ENCODE results near the gene THOC6. TPM values are rescaled to one million over a fixed set of nuclear protein-coding genes. Genes with fewer than 3 reads are reported as not detected.

The THOC6 gene
- total and polyA plus RNA-seq, 2 donors (not counting 1 experiment from before 2014, with no cell fraction given) = 28.5 to 52.2 TPM

DNA sequence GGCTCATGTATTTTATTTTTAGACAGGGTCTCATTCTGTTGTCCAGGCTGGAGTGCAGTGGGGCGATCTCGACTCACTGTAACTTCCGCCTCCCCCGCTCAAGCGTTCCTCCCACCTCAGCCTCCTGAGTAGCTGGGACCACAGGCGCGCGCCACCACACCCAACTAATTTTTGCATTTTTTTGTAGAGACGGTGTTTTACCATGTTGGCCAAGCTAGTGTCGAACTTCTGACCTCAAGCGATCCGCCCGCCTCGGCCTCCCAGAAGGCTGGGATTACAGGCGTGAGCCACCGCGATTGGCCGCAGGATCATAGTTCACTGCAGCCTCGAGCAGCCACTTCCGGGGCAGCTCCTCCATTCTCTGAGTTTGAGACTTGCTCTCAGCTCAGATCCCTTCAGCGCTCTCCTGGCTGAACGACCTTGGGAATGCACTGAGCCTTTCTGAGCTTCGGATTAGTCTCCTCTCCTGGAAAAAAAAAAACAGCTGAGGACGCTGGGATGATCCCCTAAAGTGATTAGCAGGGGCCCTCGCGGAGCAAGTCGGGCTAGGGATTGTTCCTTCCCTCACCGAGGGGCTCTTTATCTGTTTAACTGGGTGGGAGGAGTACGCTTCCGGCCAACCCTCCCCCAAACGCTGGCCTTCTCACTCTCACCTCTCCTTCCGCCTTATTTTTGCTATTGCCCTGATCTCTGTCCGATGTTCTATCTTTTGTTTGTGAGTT is 42.5 kb upstream of the THOC6 start:
- peak overlapping the region; percentile 98 for H3K9ac ChIP-seq (ENCODE audit: low read length)
- H2AFZ ChIP-seq (ENCODE audit: insufficient read depth, low read depth, low read length, poor library complexity, severe bottlenecking) = no peak overlapping the region

More for the DNA sequence above, 42.5 kb upstream of the THOC6 start:
- no peaks in the 10 kb centered on the region for H3K9me3 Mint-ChIP-seq (ENCODE audit: insufficient read depth)
- Histone ChIP-seq H3K36me3 (replicated peaks in 1 of 2; ENCODE audit: control extremely low read depth in 1 of 2, control insufficient read depth in 1 of 2, extremely low read depth in 1 of 2, insufficient read depth in 2 of 2, low read length in 1 of 2) (no peaks in the 10 kb centered on the region), H3K9me3 (ENCODE audit: control extremely low read depth in 1 of 3, control insufficient read depth in 2 of 3, insufficient read depth in 1 of 3, low read length in 2 of 3) (no peaks in the 10 kb centered on the region), H3K4me2 (replicated peaks; ENCODE audit: low read depth, low read length, poor library complexity, severe bottlenecking) (peak overlapping the region; percentile 99), H3K27ac (ENCODE audit: low read length in 2 of 2) (no peak overlapping the region), H3K79me2 (ENCODE audit: control insufficient read depth, insufficient read depth, low read length) (peaks cover 6% of the 10 kb centered on the region), H3K27me3 (replicated peaks in 1 of 4; ENCODE audit: control extremely low read depth in 1 of 4, control insufficient read depth in 3 of 4, insufficient read depth in 4 of 4, low read length in 3 of 4) (peaks cover 0 to 8% (median 1%) of the 10 kb centered on the region in 4 experiments), H3K4me1 (ENCODE audit: control insufficient read depth in 2 of 2, insufficient read depth in 2 of 2, low read length in 2 of 2) (peaks cover 18 to 39% of the 10 kb centered on the region in 2 donors), H4K20me1 (ENCODE audit: control insufficient read depth, insufficient read depth, low read length, poor library complexity, severe bottlenecking) (peaks cover 5% of the 10 kb centered on the region), H3K4me3 (ENCODE audit: control extremely low read depth in 1 of 5, extremely low read depth in 1 of 5, insufficient read depth in 1 of 5, low read depth in 2 of 5, low read length in 4 of 5) (peak overlapping the region in 4 of 5 experiments; percentile 74 to 96 (median 86))
- TF ChIP-seq EZH2 (IDR thresholded peaks at IDR 0.05; ENCODE audit: borderline replicate concordance, insufficient read depth, low read depth, low read length, poor library complexity, severe bottlenecking) = no peak
- TF ChIP-seq, protein P1, sequence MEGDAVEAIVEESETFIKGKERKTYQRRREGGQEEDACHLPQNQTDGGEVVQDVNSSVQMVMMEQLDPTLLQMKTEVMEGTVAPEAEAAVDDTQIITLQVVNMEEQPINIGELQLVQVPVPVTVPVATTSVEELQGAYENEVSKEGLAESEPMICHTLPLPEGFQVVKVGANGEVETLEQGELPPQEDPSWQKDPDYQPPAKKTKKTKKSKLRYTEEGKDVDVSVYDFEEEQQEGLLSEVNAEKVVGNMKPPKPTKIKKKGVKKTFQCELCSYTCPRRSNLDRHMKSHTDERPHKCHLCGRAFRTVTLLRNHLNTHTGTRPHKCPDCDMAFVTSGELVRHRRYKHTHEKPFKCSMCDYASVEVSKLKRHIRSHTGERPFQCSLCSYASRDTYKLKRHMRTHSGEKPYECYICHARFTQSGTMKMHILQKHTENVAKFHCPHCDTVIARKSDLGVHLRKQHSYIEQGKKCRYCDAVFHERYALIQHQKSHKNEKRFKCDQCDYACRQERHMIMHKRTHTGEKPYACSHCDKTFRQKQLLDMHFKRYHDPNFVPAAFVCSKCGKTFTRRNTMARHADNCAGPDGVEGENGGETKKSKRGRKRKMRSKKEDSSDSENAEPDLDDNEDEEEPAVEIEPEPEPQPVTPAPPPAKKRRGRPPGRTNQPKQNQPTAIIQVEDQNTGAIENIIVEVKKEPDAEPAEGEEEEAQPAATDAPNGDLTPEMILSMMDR (IDR thresholded peaks at IDR 0.05) = no peak
- POLR2A ChIA-PET = interaction anchor here (0.7 to 1.5 kb wide), 3 partner anchors 11 to 154 kb away, joined by 3 to 10 read pairs (median 6); no protein-coding TSS in a partner anchor
- no peak for ATAC-seq (ENCODE audit: low read depth)
- no peaks in the 10 kb centered on the region for H3K27me3 Mint-ChIP-seq
- CTCF ChIA-PET = interaction anchor here (1.1 to 1.8 kb wide), 3 partner anchors 23 to 113 kb away, joined by 3 to 8 read pairs (median 4); no protein-coding TSS in a partner anchor
- H3K27ac Mint-ChIP-seq = peak overlapping the region; percentile 71
- peak overlapping the region; percentile 81 for H3K4me3 Mint-ChIP-seq
- intact Hi-C loops (cut with micrococcal nuclease) = loop anchor here (5.0 kb wide), 2 partner anchors 99 to 204 kb away; partner anchors contain the start of genes ELOB and FLYWCH2
- 83% methylated on average over 24 of the region's 33 CpGs for WGBS (ENCODE audit: insufficient coverage)
- DNase-seq = no peak
- peaks cover 21% of the 10 kb centered on the region for H3K4me1 Mint-ChIP-seq

Data from B cell (primary cell).